HG02678 (cell line): Measurements from ENCODE around the gene XYLT1.

ENCODE experiments used
- ATAC-seq: cut with Tn5 transposase; IDR thresholded peaks from one replicate; pipeline ENCODE4 v1.9.1; 2021; ENCODE audit warnings: mild to moderate bottlenecking, moderate library complexity; ENCODE audit not compliant: unreplicated experiment

The XYLT1 gene

DNA sequence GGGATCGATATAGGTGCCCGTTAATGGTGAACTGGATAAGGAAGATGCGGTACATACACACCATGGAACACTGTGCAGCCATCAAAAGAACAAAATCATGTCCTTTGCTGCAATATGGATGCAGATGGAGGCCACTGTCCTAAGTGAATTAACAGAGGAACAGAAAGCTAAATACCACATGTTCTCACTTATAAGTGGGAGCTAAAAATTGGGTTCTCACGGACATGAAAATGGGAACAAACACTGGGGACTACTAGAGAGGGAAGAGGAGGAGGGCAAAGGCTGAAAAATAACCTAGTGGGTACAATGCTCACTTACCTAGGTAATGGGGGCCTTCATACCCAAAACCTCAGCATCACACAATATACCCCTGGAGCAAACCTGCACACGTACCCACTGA, 302.6 kb downstream of the XYLT1 start:
- no peak for ATAC-seq

DNA sequence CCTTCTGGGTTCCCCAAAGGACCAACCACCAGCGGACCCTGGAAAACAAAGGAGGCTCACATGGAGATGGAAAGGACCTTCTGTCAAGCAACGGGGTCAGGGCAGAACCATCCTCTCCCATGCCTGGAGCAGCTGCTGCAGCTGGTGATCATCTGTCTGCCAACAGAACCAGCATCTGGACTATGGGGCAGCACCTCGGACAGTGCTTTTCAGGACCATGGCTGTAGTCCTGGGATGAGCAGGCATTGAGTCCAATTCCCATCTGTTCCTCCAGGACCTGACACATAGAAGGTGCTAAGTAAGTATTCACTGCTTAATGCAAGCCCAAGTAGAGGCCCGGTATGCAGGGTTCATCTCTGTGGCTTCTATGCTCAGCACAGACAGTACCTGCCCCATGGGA, 304.7 kb downstream of the XYLT1 start:
- ATAC-seq: no peak

- ATAC-seq: no peak
Measured at GRCh38 chr16:17162560-17162959, 308.2 kb downstream of the XYLT1 start.

DNA sequence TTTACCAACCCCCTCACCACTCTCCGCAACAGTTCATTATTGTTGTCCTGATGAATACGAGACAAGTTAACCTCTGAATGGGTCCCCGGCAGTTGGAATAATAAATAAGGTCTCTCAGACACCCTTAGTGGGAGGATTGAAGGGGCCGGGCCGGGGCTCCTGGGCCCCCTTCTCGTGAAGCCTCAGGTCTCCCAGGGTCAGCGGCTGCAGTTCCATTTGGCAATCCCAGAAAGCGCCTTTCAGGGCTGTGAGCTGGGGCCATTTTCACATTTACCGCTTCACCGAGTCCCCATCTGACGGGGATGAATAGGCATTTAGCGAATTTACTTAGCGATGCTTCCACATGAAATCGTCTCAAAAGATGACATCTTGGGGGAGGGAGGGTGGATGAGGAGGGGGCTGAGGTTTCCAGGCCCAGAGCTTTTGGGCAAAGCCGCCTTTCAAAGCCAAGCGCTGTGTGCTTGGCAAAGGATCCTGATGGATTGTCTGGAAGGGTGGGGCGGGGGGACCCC, 309.8 kb downstream of the XYLT1 start:
- ATAC-seq: no peak

DNA sequence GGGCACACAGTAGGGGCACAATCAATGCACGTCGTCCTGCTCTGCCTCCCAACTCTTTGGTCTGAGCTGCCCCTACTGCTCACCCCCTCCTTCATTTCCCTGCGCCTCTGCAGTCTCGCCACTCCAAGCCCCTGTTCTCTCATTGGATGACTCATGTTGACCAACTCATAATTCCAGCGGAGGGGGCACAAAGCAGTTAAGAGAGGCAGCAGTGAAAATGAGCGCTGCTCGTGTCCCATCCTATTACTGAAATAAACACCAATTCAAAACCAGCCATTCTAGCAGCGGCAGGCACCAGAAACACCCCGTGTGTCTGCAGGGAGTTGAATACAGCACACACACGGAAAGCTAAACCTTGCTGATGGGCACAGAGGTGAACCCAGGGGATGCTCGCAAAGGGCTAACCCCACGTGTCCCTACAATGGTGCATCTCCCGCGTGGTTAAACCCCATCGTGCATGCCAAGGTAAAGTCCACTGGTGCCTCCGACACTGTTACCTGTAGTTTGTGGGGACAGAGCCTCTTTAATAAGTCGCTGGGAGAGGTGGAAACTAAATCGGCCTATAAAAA, 310.4 kb downstream of the XYLT1 start:
- no peak for ATAC-seq

- no peak for ATAC-seq
Measured at GRCh38 chr16:17159617-17160016, 311.1 kb downstream of the XYLT1 start.

- no peak for ATAC-seq
Measured at GRCh38 chr16:17155936-17156335, 314.8 kb downstream of the XYLT1 start.

DNA sequence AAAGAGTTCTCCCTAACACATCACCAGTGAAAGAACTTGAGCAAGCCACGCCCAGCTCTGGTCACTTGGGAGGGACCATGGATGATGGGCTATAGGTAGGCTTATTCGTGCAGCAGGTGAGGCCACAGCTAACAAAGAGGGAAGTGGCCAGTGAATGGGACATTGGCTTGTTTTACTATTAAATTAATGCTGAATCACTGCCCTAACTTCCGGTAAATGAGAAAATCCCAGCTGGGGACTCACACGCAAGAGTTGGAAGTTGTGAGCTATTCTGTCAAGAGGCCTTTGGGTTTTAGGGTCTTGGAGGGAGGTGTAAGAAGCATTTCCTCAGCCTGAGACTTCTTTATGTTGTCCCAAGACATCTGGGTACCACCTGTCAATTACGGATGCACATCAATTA, 315.3 kb downstream of the XYLT1 start:
- no peak for ATAC-seq

DNA sequence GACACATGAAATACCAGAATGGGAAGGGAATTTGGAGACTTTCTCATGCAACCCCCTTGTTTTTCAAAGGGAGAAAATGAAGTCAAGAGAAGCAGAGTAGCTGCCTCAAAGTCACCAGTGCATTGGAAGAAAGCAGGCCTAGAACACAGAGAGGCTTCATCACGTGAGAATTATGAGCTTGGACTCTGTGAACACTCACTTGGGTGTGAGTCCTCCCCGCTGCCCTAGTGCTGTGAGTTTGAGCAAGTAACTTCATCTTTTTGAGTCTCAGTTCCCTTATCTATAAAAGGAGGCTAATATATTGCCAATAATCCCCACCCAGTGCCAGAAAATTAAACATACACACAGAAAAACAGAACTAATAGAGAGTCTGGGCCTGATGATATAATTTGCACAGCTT, 315.8 kb downstream of the XYLT1 start:
- no peak for ATAC-seq

GRCh38 chr16:17152311-17152710, 318.4 kb downstream of the XYLT1 start:
- no peak for ATAC-seq

- no peak for ATAC-seq
Measured at GRCh38 chr16:17151335-17151734, 319.4 kb downstream of the XYLT1 start.

DNA sequence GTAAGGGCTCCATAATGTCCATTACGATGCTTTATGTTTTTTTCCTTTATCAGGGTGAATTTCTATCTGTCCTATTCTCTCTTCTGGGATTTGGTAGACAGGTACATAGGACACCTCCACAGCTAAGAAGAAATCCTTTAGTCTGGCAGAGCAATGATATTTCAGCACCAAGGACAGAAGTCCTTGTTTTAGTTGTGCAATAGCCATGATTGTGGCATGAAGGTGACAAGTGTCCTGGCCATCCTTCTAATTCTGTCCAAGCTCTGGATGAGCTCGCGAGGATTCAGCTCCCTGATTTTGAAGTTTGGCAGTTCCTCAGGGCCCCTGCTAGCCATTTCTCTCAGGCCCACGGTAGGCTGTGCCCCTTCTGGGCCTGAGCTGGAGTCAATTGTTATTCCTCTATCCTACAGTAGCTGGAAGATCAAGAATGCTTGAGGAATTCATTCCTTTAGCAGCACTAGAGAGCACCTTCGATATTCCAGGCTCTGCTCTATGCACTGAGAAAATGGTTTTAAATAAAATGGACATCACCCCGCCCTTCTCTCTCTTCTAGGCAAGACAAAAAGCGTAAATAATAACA, 320.8 kb downstream of the XYLT1 start:
- ATAC-seq: no peak

DNA sequence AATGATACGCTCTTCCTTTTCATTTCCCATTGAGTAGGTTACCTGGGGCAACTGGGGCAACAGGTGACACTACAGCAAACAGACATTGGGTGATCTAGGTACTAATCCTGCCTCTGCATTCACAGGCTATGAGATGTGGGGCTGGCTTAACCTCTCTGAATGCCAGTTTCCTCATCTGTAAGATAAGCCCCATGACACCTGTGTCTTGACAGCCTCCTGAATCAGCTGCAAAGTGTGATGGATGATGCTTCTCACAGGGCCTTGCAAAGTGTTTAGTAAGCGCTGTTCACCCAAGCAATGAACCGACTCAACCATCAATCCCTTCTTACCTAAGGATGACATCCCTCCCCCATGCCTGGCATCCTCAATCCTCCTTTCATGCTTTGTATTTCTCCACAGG, 322.8 kb downstream of the XYLT1 start:
- no peak for ATAC-seq

DNA sequence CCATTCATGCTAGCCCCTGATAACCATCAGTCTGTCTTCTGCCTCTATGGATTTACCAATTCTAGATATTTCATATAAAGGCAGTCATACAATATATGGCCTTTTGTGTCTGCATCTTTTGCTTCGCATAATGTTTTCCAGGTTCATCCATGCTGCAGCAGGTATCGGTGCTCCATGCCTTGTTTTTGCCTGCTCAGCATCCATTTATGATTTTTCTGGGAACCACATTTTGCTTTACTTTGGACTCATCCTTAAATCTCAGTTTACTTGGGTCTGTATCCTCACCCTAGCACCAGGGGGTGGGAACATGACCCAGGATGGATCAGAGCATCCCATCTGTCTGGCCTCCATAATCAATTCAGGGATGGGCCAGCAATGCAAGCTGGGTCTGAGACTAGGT, 325.7 kb downstream of the XYLT1 start:
- ATAC-seq: no peak

- ATAC-seq: no peak
Measured at GRCh38 chr16:17144431-17144830, 326.3 kb downstream of the XYLT1 start.

DNA sequence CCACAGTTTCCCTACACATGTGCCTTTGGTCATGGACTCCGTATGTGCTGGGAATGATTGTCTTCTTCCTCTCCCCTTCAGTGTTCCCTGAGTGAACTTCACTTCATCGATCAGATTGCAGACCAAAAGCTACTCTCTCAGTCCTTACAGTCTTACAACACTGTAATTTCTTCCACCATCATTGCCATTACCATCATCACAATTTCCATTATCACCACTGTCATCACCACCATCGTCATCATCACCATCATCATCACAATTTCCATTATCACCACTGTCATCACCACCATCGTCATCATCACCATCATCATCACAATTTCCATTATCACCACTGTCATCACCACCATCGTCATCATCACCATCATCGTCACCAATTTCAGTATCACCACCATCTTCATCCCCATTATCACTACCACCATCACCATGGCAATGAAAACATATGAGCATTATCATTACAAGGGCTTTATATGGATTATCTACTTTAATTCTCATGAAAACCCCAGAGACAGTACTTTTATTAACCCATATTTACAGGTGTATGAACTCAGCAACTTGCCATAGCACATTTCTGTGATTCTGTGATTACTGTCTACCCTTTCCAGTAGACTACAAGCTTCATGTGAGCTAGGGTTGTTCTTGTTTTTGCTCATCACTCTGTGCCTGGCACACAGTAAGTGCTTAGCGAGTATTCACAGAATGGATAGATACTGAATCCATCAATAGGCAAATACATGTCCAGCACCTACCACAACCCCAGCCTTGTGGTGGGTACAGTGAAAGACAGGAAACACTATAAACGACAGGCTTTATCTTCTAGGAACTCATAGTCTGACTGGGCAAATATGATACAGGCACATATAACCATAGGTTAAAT, 327.0 kb downstream of the XYLT1 start:
- ATAC-seq: no peak

- no peak for ATAC-seq
Measured at GRCh38 chr16:17138801-17139200, 332.0 kb downstream of the XYLT1 start.

DNA sequence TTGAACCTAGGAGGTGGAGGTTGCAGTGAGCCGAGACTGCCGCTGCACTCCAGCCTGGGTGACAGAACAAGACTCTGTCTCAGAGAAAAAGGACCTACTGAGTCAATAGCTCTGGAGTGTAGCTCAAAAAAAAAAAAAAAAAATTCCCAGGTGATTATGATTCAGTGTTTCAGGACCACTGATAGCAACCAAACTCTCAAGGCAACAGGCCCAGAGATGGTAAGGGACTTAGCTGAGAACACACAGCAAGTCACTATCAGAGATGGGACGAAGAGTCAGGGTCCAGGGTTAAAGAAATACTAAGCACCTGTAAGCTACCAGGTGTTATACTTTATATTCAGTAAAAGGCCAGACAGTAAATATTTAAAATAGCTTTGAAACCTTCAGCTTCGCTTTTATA, 335.3 kb downstream of the XYLT1 start:
- no peak for ATAC-seq

DNA sequence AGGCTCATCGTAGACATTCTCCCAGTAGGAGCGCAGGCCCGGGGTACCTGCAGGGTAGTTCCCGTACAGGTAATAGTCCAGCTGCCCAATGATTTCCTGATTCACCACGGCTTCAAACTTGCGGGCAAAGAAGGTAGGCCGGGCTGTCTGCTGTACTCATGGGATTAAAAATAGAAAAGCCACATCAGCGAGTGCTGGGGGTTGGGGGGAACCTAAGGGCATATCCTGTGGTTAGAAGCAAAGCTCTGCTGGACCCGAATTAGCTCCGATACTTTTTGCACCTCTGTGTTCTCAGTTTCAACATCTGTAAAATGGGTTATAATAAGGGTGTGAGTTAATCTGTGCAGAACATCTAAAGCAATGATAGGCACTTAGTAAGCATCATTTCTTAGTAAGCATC, 336.2 kb downstream of the XYLT1 start:
- ATAC-seq: no peak

- ATAC-seq: no peak
Measured at GRCh38 chr16:17133851-17134250, 336.9 kb downstream of the XYLT1 start.

DNA sequence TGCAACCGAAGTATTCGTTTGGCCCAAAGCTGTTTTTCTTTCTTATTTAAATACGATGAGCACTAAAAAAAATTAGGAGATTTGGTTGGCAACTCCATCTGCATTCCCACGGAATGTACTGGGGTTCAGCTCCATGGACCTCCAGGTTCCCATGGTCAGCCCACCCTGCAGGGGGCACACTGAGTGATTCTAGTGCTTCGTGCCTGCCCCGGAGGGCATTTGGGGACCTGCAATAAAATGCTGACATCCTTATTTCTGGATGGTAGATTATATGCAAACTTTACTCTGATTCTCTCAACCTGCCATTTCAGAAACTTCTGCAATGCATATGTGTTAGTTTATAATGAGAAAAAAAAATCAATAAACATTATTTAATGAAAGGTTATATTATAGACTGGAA, 339.4 kb downstream of the XYLT1 start:
- no peak for ATAC-seq

- no peak for ATAC-seq
Measured at GRCh38 chr16:17130733-17131132, 340.0 kb downstream of the XYLT1 start.
